Mucosa of stomach (tissue), 1 donor: ENCODE data around the gene RAPGEF4.

ENCODE experiments used
- H3K27me3 ChIP-seq: one replicate; pipeline ENCODE4 v1.7.0; 2013; ENCODE audit warnings: mild to moderate bottlenecking, low read length; ENCODE audit not compliant: control insufficient read depth, insufficient read depth
- H3K36me3 ChIP-seq: one replicate; pipeline ENCODE4 v1.7.0; 2013; ENCODE audit warnings: low read length; ENCODE audit not compliant: control insufficient read depth, insufficient read depth
- H3K4me1 ChIP-seq: one replicate; pipeline ENCODE4 v1.7.0; 2013; ENCODE audit warnings: mild to moderate bottlenecking, low read length; ENCODE audit not compliant: control insufficient read depth, insufficient read depth
- H3K4me3 ChIP-seq: one replicate; pipeline ENCODE4 v1.7.0; 2013; ENCODE audit warnings: low read length
- H3K9ac ChIP-seq: one replicate; pipeline ENCODE4 v1.7.0; 2013; ENCODE audit warnings: mild to moderate bottlenecking, low read length, moderate library complexity
- H3K9me3 ChIP-seq: one replicate; pipeline ENCODE4 v1.7.0; 2013; ENCODE audit warnings: mild to moderate bottlenecking, low read length, moderate library complexity; ENCODE audit not compliant: control insufficient read depth
- donor health status: Pancreatic carcinoma.

The RAPGEF4 gene

GRCh38 chr2:172884336-172884735, 148.7 kb downstream of the RAPGEF4 start:
- H3K27me3 ChIP-seq = no peaks in the 10 kb centered on the region
- no peaks in the 10 kb centered on the region for H3K9me3 ChIP-seq
- no peaks in the 10 kb centered on the region for H3K4me1 ChIP-seq

GRCh38 chr2:172885996-172886395, 150.4 kb downstream of the RAPGEF4 start:
- no peak overlapping the region for H3K9ac ChIP-seq
- no peaks in the 10 kb centered on the region for H3K9me3 ChIP-seq
- H3K4me3 ChIP-seq = no peak overlapping the region
- no peaks in the 10 kb centered on the region for H3K4me1 ChIP-seq
- no peaks in the 10 kb centered on the region for H3K36me3 ChIP-seq
- H3K27me3 ChIP-seq = no peaks in the 10 kb centered on the region

More at GRCh38 chr2:172884336-172884735, 148.7 kb downstream of the RAPGEF4 start:
- Histone ChIP-seq H3K36me3 (no peaks in the 10 kb centered on the region), H3K9ac (no peak overlapping the region), H3K4me3 (no peak overlapping the region)

DNA sequence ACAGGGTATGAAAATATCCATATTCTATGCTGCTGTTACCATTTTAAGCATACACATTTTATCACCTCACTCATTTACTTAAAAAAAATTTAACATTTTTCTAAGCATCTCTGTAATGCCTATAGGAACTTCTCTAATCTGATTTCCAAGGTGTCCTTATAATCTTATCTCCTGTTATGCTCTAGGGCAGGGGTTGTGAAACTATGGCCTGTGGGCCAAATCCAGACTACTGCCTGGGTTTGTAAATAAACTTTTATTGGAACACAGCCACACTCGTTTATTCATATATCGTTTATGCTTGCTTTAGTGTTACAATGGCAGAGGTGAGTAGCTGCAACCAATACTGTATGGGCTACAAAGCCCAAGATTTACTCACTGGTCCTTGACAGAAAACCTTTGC, 151.6 kb downstream of the RAPGEF4 start:
- Histone ChIP-seq H3K4me3 (no peak overlapping the region), H3K9ac (no peak overlapping the region), H3K27me3 (no peaks in the 10 kb centered on the region), H3K9me3 (no peaks in the 10 kb centered on the region), H3K4me1 (no peaks in the 10 kb centered on the region), H3K36me3 (no peaks in the 10 kb centered on the region)

DNA sequence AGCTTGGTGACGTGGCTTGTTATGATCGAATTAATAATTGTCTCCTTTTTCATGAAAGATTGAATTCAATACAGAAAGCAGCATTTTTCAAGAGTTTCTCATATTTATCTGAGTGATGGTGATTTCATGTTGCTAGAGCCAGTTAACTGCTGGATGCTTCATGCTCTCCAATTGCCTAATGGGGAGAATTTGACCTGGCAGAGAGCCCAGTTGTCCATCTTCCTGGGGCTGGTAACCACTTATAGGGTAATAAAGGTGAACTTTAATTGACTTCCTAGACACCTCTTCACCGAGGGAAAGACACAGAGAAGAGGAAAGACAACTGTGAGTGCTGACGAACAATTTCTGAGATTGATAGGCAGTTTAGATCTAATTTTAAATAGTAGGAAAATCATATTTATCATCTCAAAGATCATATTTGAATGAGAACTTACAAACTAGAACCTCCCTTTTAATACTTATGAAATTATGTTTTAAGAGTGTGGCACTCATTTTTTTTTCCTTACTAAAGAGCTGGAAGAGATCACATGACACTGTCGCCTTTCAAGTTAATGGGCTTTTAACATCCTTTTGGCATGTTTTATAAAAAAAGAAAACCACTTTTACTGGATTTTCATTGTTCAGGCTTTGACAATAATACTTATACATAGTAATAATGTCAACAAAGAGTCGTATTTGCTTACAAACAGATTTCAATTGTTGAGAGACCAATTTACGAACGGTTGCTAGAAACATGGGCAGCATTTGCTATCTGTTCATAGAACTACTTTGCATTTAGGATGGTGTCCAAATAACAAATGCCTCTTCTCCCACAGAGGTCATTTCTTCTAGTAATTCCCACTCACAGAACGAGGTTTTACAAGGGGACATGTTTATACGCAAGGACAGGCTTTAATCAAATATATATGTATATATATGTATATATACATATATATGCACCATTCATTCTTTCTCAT, 153.3 kb downstream of the RAPGEF4 start:
- H3K9me3 ChIP-seq = no peaks in the 10 kb centered on the region
- H3K27me3 ChIP-seq = no peaks in the 10 kb centered on the region
- no peak overlapping the region for H3K4me3 ChIP-seq
- no peaks in the 10 kb centered on the region for H3K4me1 ChIP-seq
- H3K9ac ChIP-seq = no peak overlapping the region
- H3K36me3 ChIP-seq = no peaks in the 10 kb centered on the region

- no peaks in the 10 kb centered on the region for H3K36me3 ChIP-seq
- no peaks in the 10 kb centered on the region for H3K4me1 ChIP-seq
- H3K4me3 ChIP-seq = no peak overlapping the region
- H3K9ac ChIP-seq = no peak overlapping the region
- H3K9me3 ChIP-seq = no peaks in the 10 kb centered on the region
- no peaks in the 10 kb centered on the region for H3K27me3 ChIP-seq
Observed at GRCh38 chr2:172889768-172890430, 154.3 kb downstream of the RAPGEF4 start.

DNA sequence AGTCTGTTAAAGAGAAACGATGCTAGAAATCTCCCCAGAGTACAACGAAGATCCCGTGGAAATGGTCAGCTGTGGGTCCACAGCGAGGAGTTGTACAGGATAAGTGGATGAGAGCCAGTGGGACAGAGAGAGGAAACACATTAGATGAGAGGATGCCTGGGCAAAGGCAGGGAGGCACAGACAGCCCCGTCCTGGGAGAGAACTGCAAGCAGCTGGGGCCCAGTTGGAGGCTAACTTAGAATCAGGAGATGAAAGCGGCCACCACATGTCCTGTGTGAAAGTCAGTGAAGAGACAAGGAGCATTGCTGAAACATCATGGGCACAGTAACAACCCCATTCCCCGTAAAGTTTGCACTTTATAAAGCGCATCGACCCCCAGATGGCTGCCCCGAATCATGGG, 157.5 kb downstream of the RAPGEF4 start:
- H3K36me3 ChIP-seq = no peaks in the 10 kb centered on the region
- H3K27me3 ChIP-seq = no peaks in the 10 kb centered on the region
- H3K9ac ChIP-seq = no peak overlapping the region
- no peaks in the 10 kb centered on the region for H3K4me1 ChIP-seq
- no peaks in the 10 kb centered on the region for H3K9me3 ChIP-seq
- H3K4me3 ChIP-seq = no peak overlapping the region

DNA sequence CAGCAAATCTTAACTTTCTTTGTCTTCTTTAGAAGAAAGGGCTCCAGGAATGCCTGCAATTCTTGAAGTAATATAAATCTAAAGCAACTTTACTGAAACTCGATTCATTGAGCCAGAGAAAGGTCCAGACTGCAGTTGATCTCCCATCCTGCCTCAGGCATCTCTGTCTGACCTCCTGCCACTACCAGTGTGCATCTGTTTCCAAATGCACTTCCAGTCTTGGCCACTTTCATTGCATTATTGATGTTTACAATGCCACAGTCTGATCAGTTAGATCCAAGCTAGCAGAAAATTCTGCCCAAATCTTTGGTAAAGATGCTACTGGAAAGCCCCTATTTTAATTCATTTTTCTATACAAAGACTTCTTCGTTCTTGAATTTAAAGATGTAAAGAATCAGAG, 158.0 kb downstream of the RAPGEF4 start:
- Histone ChIP-seq H3K27me3 (peaks cover under 1% of the 10 kb centered on the region), H3K4me3 (no peak overlapping the region), H3K36me3 (no peaks in the 10 kb centered on the region), H3K4me1 (no peaks in the 10 kb centered on the region), H3K9me3 (no peaks in the 10 kb centered on the region), H3K9ac (no peak overlapping the region)

DNA sequence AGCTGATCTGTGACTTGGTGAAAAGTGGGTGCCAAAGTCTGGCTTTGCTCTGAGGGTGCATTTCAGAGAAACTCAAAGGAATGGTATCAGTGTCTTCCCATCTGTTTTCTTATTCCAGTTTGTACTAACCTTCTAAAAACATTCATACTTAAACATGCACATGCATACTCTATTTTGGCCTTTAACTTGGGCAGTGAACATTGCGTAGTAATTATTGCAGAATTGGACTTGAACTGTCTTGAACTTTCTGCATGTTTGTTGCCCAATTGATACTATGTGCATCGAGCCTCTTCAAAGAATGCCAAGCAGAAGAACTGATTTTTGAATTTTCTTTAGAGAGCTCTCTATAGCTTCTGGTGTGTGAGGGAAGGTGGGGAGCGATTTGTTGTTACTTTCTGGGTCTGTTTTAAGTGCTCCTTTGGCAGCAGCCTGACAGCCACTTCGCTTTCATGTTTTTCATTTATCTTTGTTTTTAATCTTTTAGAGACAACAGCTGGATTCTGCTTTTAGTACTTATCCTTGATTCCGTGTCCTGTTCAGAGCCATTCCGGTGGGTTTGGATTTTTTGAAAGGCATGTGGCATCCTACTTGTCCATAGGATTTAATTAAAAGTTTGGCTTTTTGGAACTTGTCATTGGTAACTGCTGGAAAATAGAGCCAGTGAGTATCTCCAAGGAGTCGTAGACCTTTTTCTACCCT, 159.2 kb downstream of the RAPGEF4 start:
- H3K27me3 ChIP-seq = peaks cover 3% of the 10 kb centered on the region
- no peak overlapping the region for H3K4me3 ChIP-seq
- H3K9me3 ChIP-seq = no peaks in the 10 kb centered on the region
- H3K36me3 ChIP-seq = no peaks in the 10 kb centered on the region
- H3K9ac ChIP-seq = no peak overlapping the region
- H3K4me1 ChIP-seq = no peaks in the 10 kb centered on the region

- H3K36me3 ChIP-seq = no peaks in the 10 kb centered on the region
- no peaks in the 10 kb centered on the region for H3K9me3 ChIP-seq
- H3K4me3 ChIP-seq = no peak overlapping the region
- H3K9ac ChIP-seq = no peak overlapping the region
- H3K4me1 ChIP-seq = no peaks in the 10 kb centered on the region
- peaks cover 3% of the 10 kb centered on the region for H3K27me3 ChIP-seq
Observed at GRCh38 chr2:172896661-172897081, 161.0 kb downstream of the RAPGEF4 start.

GRCh38 chr2:172900871-172901270, 165.2 kb downstream of the RAPGEF4 start:
- Histone ChIP-seq H3K9ac (no peak overlapping the region), H3K4me3 (no peak overlapping the region), H3K36me3 (no peaks in the 10 kb centered on the region), H3K4me1 (no peaks in the 10 kb centered on the region), H3K27me3 (peaks cover 3% of the 10 kb centered on the region), H3K9me3 (no peaks in the 10 kb centered on the region)

DNA sequence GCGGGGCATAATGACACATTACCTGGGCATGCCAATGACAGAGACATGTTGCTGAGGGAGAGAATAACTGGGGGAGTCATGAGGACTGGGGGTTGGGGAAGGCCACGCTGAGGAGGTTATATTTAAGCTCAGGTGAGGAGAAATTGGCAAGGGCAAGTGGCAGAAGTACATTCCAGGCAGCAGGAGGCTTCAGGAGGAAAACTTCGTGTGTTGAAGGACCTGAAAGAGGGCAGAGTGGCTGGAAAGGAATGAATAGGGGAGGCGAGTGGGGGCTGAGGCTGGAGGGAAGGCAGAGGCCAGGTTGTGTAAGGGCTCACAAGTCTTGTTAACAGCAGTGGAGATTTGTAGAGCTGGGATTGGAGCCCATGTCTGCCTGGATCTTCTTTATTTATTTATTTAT, 166.3 kb downstream of the RAPGEF4 start:
- Histone ChIP-seq H3K27me3 (peaks cover 3% of the 10 kb centered on the region), H3K9ac (no peak overlapping the region), H3K4me1 (no peaks in the 10 kb centered on the region), H3K36me3 (no peaks in the 10 kb centered on the region), H3K9me3 (no peaks in the 10 kb centered on the region), H3K4me3 (no peak overlapping the region)

DNA sequence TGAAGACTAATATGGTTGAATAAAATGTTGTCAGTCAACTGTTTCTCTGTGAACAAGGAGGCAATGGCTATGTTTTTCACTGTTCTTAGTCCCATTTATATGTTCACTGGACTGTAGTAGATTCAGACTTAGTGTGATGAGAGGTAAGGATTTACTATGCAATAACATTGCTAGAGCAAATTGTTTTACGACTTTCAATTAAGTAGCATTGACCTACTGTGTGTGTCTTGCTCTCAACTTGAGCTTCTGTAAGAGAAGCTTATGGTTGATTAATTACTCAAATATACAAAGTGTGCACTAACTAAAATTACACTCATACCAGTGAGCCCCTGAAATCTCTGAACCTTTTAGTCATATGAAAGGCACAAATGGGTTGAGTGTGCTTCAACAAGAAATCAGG, 168.6 kb downstream of the RAPGEF4 start:
- H3K9ac ChIP-seq = no peak overlapping the region
- no peak overlapping the region for H3K4me3 ChIP-seq
- H3K9me3 ChIP-seq = no peaks in the 10 kb centered on the region

More for the DNA sequence above, 168.6 kb downstream of the RAPGEF4 start:
- Histone ChIP-seq H3K27me3 (no peaks in the 10 kb centered on the region), H3K4me1 (no peaks in the 10 kb centered on the region), H3K36me3 (no peaks in the 10 kb centered on the region)
